ENCODE data around the gene FAM114A1.
A peak's percentile ranks its signal among the peaks of the same experiment; 100 is the strongest.

Gene FAM114A1
- total RNA-seq = 6.9 to 19.4 (median 12.6) reads per million in 18 experiments

DNA sequence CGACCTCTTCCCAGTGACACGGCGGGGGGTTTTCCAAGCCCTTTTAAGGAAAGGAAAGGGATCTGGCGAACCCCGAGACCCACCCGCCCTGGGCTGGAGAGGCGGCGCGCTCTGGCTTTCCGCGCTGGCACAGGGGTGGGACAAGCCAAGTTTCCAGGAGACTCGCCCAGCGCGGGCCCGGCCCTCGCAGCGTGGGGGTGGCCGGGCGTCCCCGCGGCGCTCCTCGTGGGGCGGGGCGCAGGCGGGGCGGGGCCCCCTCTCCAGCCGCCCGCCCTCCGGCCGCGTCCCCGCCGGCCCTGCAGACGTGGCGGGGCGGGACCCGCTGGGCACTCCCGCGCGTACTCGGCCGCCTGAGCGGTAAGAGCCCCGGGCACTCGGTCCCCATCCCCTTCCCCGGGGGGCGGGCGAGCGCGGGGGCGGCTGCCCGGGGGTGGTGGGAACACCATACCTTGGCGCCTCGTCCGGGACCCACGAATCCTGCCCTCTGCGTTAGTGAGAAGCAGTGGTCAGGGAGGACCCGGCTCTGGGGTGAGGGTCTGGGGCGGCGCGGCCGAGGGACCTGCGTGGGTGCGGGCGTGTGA lies at the start of gene FAM114A1:
Gene FAM114A1 (plus strand): TSS at position 329 of the 581 bp plus-strand sequence. CDS start 10,273 bp downstream, outside the sequence.
- peak; percentile 76 to 88 for DNase-seq

DNA sequence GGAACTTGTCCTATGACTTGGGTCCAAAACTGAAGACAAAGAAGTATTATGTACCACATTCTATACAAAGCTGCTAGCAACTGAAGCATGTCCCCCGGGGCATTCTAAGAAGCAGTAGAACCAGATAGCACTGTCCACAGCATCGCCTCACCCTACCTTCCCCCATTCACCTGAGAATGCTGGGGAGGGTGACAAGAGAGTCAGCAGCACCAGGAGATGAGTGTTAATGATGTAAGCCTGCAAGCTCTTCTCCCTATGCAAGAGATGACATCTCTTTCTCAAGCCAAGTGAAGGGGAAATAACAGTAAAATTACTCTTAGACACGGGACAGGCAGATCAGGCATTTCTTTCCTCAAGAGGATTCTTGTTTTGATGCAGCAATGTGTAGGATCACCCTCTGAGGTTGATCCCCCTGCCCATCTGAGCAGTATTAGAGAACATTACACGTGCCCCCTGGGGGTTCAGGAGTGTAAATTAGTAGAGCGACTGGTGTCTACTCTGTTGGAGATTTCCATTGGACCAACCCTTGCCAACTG lies 49.1 kb upstream of the FAM114A1 start:
- DNase-seq = peak; percentile 72 to 79

DNA sequence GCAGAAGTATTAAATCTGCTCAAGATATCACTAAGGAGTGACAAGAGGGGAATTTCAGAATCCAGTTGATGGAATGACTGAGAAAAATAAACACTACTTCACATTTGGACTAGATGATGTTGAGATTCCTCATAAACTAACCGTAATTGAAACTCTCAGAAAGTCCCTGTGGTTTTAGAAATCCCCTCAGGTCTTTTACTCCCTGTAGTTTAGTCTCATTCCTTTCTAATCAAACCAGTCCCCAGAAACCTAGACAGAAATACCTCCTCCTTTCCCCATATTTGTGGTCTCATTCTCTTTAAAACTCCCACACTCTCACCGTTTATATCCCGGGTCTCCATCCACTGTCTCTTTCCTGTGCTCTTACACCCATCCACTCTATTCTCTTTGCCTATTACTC lies 48.0 kb upstream of the FAM114A1 start:
- no peak for DNase-seq

DNA sequence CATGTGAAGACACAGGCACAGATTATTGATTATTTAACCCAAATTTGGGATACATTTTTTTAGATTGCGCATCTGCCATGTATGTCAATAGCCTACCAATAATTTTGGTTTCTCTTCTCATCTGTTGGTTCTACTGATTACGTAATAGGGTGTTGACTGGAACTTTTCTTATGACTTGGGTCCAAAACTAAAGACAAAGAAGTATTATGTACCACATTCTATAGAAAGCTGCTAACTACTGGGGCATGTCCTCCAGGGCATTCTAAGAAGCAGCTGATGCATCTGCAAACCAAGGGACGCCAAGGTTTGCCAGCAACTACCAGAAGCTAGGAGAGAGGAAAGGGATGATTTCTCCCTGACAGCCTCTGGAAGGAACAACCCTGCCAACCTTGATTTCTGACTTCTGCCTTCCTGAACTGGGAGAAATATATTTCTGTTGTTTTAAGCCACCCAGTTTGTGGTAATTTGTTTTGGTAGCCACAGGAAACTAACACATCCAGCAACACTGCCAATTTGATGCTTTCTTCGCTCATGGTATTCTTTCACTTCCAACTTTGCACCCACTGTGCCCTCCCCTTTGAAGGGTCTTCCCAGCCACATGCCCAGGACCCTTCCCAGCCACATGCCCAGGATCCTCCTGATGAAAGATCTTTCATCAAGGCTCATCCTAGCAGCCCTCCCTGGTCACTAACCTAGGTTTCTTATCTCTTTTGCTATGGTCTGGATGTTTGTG lies 47.1 kb upstream of the FAM114A1 start:
- no peak for DNase-seq

DNA sequence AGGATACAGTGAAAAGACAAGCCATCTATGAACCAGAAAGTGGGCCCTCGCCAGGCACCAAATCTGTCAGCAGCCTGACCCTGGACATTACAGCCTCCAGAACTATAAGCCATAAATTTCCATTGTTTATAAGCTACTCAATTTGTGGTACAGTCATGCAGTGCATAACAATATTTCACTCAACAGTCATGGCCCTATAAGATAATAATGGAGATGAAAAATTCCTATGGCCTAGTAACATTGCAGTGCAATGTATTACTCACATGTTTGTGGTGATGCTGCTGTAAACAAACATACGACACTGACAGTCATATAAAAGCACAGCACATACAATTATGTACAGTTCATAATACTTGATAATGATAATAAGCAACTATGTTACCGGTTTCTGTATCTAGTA lies 45.9 kb upstream of the FAM114A1 start:
- DNase-seq = no peak

DNA sequence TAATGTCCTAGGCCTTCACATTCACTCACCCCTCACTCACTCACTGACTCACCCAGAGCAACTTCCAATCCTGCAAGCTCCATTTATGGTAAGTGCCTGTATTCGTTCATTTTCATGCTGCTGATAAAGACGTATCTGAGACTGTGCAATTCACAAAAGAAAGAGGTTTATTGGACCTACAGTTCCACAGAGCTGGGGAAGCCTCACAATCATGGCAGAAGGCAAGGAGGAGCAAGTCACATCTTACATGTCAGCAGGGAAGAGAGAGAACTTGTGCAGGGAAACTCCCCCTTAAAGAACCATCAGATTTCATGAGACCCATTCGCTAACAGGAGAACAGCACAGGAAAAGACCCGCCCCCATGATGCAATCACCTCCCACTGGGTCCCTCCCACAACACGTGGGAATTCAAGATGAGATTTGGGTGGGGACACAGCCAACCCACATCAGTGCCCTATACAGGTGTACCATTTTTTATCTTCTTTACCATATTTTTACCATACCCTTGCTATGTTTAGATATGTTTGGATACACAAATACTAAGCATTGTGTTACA lies 44.8 kb upstream of the FAM114A1 start:
- DNase-seq = no peak

DNA sequence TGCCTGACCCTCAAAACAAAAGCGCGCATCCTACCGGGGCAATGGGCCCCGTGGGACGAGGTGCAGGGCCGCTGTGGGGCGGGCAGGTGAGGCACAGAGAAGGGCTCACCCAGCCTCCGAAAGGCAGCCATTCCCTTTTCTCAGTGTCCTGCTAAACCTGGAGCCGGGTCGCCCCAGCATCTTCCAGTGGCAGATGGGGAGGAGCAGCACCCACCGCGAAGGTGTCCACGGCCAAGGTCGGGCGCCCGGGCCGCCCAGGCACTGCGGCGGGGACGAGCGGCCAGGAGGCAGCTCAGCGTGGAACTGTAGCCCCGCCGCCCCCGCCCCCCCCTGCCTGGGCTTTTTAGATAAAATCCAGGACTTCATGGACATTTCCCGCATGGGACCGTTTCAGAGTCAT lies 43.8 kb upstream of the FAM114A1 start:
- DNase-seq = no peak

DNA sequence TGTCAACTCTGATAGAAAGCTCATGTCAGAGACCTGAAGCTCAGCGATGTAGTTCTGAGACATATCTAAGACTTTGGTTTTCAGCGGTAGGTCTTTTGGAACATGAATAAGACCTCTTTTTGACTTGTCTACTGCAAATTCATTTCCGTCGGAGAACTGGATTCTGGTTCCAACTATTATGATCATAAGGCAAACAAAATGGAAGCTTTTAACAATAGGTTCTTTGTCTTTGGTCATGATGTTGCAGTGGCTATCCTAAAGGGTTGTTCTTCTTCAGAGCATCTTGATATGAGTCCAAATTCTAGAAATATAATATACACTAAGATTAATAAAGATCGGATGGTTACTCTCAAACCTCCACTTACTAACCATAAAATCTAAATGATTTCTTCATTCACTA lies 38.4 kb upstream of the FAM114A1 start:
- no peak for DNase-seq

DNA sequence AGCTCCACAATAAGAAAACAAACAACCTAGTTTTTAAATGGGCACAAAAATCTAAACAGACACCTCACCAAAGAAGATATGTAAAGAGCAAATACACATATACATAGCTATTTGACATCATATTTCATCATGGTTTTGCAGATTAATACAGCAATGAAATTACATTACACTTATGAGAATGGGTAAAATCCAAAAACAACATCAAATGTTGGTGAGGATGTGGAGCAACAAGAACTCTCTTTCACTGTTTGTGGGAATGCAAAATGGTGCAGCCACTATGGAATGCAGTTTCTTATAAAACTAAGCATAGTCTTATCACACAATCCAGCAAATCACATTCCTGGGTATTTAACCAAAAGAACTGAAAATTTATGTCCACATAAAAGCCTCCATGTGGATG lies 36.0 kb upstream of the FAM114A1 start:
- DNase-seq = no peak

DNA sequence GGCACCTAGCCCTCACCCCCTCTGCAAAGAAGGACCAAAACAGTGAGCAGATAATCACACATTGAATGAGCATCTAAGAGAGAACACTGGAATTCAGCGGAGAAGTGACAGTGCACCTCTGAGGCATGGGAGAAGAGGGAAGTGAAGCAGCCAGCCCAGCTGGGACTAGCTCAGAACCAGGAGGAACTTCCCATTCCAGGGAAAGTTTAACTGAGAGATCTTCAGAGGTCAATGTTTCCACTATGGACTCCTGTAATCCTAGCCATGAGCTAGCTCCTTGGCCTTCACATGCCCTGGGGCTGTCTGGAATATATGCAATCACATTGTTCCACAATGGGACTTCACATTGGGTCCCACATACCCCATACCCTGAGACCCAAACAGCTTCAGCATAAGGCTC lies 35.4 kb upstream of the FAM114A1 start:
- peak in 1 of 2 donors; percentile 31 for DNase-seq

DNA sequence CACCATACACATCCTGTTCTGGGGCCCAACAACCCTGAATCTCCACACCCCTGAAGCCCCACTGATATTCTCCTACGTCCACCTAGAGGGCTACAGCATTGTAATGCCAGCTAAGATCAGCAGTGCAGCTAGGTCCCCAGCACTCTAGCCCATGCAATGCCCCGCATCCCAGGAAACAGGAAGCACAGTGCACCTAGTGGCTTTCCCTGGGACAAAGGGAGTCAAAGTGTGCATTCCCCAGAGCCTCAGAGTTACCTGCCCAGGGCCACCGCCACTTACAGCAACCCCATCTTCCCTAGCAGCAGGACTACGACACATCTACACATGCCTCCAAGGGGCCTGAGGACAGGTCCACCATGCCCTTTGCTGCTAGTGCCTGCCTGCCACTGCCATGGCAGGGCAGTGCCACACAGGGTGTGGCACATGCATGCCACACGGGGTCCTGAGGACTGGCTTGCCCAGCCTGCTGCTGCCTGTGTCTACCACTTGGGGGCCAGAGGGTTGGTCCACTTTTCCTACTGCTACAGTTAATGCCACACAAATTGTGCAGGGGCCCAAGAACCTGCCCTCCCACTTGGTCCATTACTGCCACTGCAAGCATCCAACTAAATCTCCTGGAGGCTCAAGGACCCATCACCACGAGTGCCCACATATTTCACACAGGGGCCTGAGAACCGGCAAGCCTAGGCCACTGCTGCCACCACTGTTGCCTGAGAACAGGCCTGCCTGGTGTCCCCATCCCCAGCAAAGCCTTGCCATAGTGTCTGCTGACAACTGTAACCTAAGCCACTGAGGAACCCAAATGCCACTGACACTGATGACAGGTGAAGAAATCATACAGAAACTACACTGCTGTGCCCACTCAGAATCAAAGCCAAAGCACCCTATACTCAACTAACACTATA lies 34.7 kb upstream of the FAM114A1 start:
- DNase-seq = no peak

DNA sequence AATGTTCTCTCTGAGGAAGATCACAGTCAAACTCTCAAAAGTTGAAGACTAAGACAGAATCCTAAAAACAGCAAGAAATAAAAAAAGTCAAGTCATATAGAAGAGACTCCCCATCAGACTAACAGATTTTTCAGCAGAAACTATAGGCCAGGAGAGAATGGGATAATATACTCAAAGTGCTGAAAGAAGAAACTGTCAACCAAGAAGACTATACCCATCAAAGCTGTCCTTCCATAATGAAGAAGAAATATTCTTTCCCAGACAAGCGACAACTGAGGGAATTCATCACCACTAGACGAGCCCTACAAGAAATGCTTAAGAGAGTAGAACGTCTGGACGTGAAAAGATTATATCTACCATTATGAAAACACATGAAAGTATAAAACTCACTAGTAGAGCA lies 33.0 kb upstream of the FAM114A1 start:
- DNase-seq = no peak

DNA sequence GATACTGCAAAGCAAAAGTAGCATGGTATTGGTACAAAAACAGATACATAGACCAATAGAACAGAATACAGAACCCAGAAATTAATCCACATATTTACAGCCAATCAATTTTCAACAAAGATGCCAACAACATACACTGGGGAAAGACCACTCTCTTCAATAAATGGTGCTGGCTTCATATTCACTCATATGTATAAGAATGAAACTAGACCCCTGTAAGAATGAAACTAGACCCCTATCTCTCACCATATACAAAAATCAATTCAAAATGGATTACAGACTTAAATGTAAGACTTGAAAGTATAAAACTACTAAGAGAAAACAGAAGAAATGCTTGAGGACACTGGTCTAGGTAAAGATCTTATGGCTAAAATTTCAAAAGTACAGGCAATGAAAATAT lies 30.3 kb upstream of the FAM114A1 start:
- no peak for DNase-seq

DNA sequence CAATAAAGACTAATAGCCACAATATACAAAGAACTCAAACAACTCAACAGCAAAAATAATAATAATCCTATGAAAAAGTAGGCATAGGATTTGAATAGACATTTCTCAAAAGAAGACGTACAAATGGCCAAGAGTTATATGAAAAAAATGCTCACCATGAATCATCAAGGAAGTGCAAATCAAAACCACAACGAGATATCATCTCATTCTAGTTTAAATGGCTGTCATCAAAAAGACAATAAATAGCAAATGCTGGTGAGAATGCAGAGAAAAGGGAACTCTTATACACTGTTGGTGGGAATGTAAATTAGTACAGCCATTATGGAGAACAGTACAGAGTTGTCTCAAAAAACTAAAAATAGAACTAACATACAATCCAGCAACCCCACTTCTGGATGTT lies 29.8 kb upstream of the FAM114A1 start:
- DNase-seq = no peak

DNA sequence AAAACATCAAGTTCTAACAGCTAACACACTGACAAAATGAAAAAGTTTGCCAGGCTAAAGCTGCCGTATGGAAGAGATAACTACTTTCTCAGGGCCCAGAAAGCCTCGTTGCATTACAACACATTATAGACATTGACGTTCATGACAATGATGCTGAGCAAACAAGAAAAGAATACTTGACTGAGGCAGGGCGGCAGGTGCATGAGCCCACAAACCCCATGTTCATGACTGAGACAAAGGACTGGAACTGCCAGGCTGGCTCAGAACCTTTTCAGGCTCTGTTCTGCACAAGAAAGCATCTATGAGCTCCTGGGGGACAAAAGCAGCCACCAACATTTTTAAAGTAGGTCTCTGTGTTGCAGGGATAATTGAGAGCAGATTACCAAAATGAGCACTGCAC lies 24.6 kb upstream of the FAM114A1 start:
- DNase-seq = no peak

DNA sequence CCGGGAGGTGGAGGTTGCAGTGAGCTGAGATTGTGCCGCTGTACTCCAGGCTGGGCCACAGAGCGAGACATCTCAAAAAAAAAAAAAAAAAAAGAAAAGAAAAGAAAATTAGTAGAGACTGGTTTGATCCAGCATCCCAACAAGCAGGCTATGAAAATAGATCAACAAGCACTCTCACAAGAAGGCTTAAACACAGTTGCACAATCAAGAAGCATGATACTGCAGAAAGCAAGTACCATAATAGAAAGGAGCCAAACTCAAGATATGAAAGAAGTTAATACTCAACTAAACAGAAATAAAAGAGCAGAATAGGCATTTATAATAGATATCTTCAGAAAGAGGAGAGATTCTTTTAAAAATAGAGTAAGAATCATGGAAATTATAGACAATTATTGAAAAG lies 21.6 kb upstream of the FAM114A1 start:
- no peak for DNase-seq

DNA sequence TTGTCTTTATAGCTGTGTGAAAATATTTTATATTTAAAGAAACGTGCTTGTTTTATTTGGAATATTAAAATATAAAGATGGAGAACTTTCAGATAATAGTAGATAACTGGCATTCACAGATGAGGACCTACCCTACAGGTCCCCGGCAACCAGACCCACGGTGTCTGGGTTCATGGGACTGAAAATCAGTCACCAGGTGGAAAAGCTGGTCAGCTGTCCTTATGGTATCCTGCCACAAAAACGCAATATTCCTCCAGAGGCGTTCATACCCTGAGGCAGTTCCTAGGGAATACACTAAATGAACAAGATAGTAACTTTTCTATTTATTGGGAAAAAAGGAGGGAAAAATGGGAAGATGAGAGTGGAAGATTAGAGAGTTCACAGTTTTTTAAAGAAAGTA lies 12.1 kb upstream of the FAM114A1 start:
- peak; percentile 27 to 44 for DNase-seq

DNA sequence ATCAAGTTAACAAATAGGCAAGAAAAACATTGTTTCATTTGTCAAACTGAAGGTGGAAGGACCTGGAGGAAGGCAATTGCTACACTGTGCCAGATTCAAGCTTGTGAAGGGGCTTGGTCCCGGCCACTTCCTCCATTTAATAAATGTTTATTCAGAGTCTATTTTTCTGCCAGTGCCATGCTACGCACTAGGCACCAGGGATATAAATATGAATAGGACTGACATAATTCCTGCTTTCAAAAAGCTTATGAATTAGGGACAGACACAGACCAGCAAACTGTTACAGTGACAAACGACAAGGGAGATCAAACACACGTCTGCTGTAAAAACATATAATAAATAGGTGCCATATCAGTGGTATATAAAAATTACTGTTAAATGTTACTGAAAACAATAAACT lies 11.6 kb upstream of the FAM114A1 start:
- DNase-seq = peak; percentile 74 to 76

DNA sequence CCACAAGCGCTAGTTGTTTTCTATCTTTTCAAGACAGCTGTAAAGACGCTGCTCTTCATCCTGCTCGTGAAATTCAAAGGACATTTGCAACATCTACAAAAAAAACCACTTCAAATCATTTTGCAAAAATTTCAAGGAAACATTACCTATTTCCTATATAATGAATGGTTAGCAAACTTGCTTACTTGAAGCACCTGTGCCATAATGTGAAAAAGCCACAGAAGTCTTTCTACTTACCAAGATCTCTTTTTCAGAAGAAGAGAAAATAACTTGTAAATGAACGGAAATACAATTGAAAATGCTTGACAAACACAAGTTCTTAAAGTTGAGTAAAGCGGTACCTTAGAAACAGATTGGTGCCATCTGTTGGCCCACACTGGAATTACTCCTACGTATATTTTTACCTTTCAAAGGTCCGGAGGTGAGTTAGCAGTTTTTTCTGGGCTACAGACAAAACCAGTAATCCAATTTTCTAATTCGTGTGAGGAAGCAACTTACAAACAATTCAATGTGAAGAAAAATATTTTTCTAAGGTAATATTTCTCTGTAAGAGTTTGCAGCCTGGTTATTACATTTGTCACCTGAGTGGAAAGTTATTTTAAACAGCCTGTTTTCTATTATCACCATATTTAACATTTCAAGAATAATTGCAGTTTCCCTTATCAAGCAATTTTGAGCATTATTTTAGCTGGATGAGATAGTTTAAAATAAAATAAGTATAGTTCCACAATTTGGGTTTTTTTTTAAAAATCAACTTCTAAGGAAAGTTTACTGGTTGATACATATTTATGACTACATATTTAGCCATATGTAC lies 10.9 kb upstream of the FAM114A1 start, which contains the start of gene TLR6:
Gene TLR6 (minus strand): TSS at position 294 of the 814 bp plus-strand sequence. CDS start 27,344 bp downstream, outside the sequence.
- DNase-seq = peak; percentile 88 to 89

DNA sequence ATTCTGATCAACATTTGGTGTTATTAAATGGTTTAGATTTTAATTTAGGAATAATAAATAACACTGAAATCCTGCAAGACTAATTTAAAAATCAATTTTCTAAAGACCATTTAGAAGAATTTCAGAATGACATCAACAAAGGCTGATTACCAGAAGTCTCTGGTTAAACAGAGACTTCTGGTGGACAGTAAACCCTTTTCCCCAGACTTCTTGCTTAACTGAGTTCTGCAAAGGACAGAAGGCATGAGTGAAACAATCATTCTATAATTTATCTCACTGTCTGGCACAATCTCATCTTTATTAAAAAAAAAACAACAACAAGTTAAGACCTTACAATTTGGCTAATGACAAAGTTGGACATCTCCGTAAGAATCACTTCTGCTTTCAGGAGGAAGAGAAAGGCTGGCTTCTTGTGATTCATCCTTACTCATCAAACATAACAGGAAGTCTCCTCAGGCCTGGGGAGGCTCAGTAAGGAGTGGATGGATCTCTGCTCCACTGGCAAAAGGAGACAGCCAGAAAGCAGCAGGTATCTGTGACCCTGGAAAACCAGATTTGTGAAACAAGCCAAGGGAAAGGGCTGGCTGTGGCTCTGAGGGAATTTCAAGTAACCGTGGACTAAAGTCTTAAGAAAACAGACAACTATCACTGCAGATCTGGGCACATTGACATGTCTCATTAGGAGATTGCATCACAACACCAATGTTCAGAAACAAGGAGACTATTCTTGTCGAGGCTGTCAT lies 10.1 kb upstream of the FAM114A1 start:
- DNase-seq = peak; percentile 92 to 95

DNA sequence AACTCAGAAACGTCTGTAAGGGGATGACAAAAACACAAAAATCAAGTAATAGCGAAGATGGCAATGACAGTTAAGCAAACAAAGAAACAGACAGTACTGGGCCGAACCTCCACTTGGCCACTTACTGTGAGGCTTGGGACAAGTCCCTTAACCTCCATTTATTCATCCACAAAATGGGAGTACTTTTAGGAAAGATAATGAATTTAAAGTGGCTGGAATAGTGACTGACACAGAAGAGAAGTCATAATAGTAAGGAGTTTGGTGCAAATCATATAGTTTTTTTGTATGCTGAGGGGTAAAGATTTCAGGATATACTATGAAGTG lies 9.5 kb upstream of the FAM114A1 start:
- no peak for DNase-seq
